Measurements from ENCODE around the gene SNRPD1.
"Not testable (repeated sequence)": the region's sequence is repeated elsewhere in the genome, so short reads cannot be mapped to it uniquely, and the experiment has no call there.

GRCh38 chr18:21675354-21675753 is 63.2 kb downstream of the SNRPD1 start:
- TF ChIP-seq CTCF (IDR thresholded peaks at IDR 0.05); ZFX (IDR thresholded peaks at IDR 0.05; ENCODE audit: borderline replicate concordance): not testable (repeated sequence)

All from 22Rv1 (cell line).